Osteoblast (primary cell): ENCODE results near the gene CELF5. TPM values are rescaled to one million over a fixed set of nuclear protein-coding genes. Genes with fewer than 3 reads are reported as not detected.

Experiments
- DNase-seq: peaks from one replicate; pipeline ENCODE4 v3.0.0; 2011; ENCODE audit warnings: low spot score, mixed read lengths; ENCODE audit not compliant: insufficient read length; ENCODE audit errors: missing footprints
- H2AFZ ChIP-seq: 2 replicates; pipeline ENCODE4 v1.6.0; 2011; ENCODE audit warnings: mild to moderate bottlenecking, low read length
- H3K27ac ChIP-seq: 2 replicates; pipeline ENCODE4 v1.5.1; 2011; ENCODE audit warnings: mild to moderate bottlenecking, low read depth, low read length, moderate library complexity
- H3K27me3 ChIP-seq: 2 replicates; pipeline ENCODE4 v1.6.0; 2012; ENCODE audit warnings: mild to moderate bottlenecking, control low read depth, inconsistent platforms, low read length, moderate library complexity; ENCODE audit not compliant: insufficient read depth
- H3K36me3 ChIP-seq: 2 replicates; pipeline ENCODE4 v1.5.1; 2011; ENCODE audit warnings: mild to moderate bottlenecking, low read length, control low read depth, moderate library complexity; ENCODE audit not compliant: insufficient read depth
- H3K4me1 ChIP-seq: 2 replicates; pipeline ENCODE4 v1.5.1; 2011; ENCODE audit warnings: mild to moderate bottlenecking, low read length, control low read depth, moderate library complexity; ENCODE audit not compliant: insufficient read depth
- H3K4me2 ChIP-seq: 2 replicates; pipeline ENCODE4 v1.6.0; 2011; ENCODE audit warnings: mild to moderate bottlenecking, low read length; ENCODE audit not compliant: insufficient read depth
- H3K4me3 ChIP-seq: fragments of 200-600 bp; sonication (generic); 3 replicates; pipeline ENCODE4 v1.5.1; 2012; ENCODE audit warnings: mild to moderate bottlenecking, low read length, inconsistent platforms; ENCODE audit not compliant: insufficient read depth
- H3K79me2 ChIP-seq: 2 replicates; pipeline ENCODE4 v1.6.0; 2012; ENCODE audit warnings: mild to moderate bottlenecking, low read length, control low read depth, inconsistent platforms; ENCODE audit not compliant: insufficient read depth
- H3K9me3 ChIP-seq: 2 replicates; pipeline ENCODE4 v1.5.1; 2011; ENCODE audit warnings: low read depth, low read length, control low read depth
- H4K20me1 ChIP-seq: 2 replicates; pipeline ENCODE4 v1.6.0; 2012; ENCODE audit warnings: mild to moderate bottlenecking, low read length, control low read depth; ENCODE audit not compliant: insufficient read depth
- total RNA-seq: library from RNA; depleted of rRNA; stranded (reverse); fragments of >200 nt; gene quantifications from 2 replicates; pipeline ENCODE4 v1.2.3, GENCODE V29; 2012
- TF ChIP-seq, protein P1 (sequence below): IDR thresholded peaks from 2 replicates; pipeline ENCODE4 v1.5.1; 2011; ENCODE audit warnings: mild to moderate bottlenecking, low read depth, low read length, moderate library complexity; ENCODE audit errors: extremely low read depth

CELF5 gene
- total RNA-seq, 1 donor, result not detected

- no peaks in the 10 kb centered on the region for H3K4me1 ChIP-seq
- no peak overlapping the region for H3K4me2 ChIP-seq
- TF ChIP-seq, protein P1, sequence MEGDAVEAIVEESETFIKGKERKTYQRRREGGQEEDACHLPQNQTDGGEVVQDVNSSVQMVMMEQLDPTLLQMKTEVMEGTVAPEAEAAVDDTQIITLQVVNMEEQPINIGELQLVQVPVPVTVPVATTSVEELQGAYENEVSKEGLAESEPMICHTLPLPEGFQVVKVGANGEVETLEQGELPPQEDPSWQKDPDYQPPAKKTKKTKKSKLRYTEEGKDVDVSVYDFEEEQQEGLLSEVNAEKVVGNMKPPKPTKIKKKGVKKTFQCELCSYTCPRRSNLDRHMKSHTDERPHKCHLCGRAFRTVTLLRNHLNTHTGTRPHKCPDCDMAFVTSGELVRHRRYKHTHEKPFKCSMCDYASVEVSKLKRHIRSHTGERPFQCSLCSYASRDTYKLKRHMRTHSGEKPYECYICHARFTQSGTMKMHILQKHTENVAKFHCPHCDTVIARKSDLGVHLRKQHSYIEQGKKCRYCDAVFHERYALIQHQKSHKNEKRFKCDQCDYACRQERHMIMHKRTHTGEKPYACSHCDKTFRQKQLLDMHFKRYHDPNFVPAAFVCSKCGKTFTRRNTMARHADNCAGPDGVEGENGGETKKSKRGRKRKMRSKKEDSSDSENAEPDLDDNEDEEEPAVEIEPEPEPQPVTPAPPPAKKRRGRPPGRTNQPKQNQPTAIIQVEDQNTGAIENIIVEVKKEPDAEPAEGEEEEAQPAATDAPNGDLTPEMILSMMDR, result no peak
- DNase-seq, result peak; percentile 71
- no peaks in the 10 kb centered on the region for H3K79me2 ChIP-seq
- no peak overlapping the region for H2AFZ ChIP-seq
- no peak overlapping the region for H3K27ac ChIP-seq
- no peak overlapping the region for H3K4me3 ChIP-seq
- H3K27me3 ChIP-seq, result peaks cover 18% of the 10 kb centered on the region
- H3K36me3 ChIP-seq, result no peaks in the 10 kb centered on the region
- H4K20me1 ChIP-seq, result no peaks in the 10 kb centered on the region
- no peaks in the 10 kb centered on the region for H3K9me3 ChIP-seq
Measured at GRCh38 chr19:3266092-3266693, 41.7 kb downstream of the CELF5 start.

GRCh38 chr19:3266792-3267514, 42.5 kb downstream of the CELF5 start:
- Histone ChIP-seq H3K4me1 (no peaks in the 10 kb centered on the region), H3K79me2 (no peaks in the 10 kb centered on the region), H3K9me3 (no peaks in the 10 kb centered on the region), H4K20me1 (no peaks in the 10 kb centered on the region), H3K36me3 (no peaks in the 10 kb centered on the region), H3K4me3 (no peak overlapping the region), H3K27ac (no peak overlapping the region), H3K27me3 (peaks cover 24% of the 10 kb centered on the region), H3K4me2 (no peak overlapping the region), H2AFZ (no peak overlapping the region)
- peak; percentile 81 for DNase-seq
- TF ChIP-seq, protein P1, result no peak

DNA sequence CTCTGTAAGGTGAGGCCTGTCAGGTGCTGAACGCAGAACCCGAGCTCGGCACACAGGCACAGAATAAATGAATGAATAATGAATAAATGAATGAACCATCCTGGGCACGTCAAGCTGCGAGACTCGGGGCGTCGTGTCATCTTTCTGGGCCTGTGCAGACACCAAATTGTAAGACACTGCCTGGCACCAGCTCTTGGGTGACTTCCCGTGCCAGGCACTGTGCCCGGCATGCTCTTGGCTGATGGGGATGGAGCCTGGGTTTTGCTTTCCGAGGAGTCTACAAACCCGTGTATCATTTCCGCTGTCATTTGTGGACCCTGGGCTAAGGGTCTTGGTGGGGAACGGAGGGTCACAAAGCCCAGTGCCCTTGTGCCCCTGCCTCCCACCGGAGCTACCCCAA, 43.9 kb downstream of the CELF5 start:
- DNase-seq, result peak; percentile 43
- no peak overlapping the region for H2AFZ ChIP-seq
- H3K4me1 ChIP-seq, result no peaks in the 10 kb centered on the region
- no peaks in the 10 kb centered on the region for H4K20me1 ChIP-seq
- no peaks in the 10 kb centered on the region for H3K79me2 ChIP-seq
- no peak overlapping the region for H3K4me3 ChIP-seq
- TF ChIP-seq, protein P1, result no peak
- H3K27me3 ChIP-seq, result peaks cover 34% of the 10 kb centered on the region
- no peaks in the 10 kb centered on the region for H3K36me3 ChIP-seq
- H3K4me2 ChIP-seq, result no peak overlapping the region
- H3K9me3 ChIP-seq, result peaks cover 4% of the 10 kb centered on the region
- H3K27ac ChIP-seq, result no peak overlapping the region

GRCh38 chr19:3268763-3269162, 44.3 kb downstream of the CELF5 start:
- H3K4me3 ChIP-seq, result no peak overlapping the region
- H3K79me2 ChIP-seq, result no peaks in the 10 kb centered on the region
- H3K27me3 ChIP-seq, result peaks cover 35% of the 10 kb centered on the region
- no peak overlapping the region for H3K4me2 ChIP-seq
- H3K27ac ChIP-seq, result no peak overlapping the region
- H2AFZ ChIP-seq, result no peak overlapping the region
- H3K4me1 ChIP-seq, result no peaks in the 10 kb centered on the region
- no peaks in the 10 kb centered on the region for H3K36me3 ChIP-seq
- peaks cover 4% of the 10 kb centered on the region for H3K9me3 ChIP-seq
- peak; percentile 81 for DNase-seq
- TF ChIP-seq, protein P1, result no peak
- no peaks in the 10 kb centered on the region for H4K20me1 ChIP-seq
